SJSA1 (cell line): ENCODE results near the gene NFIA. TPM values are rescaled to one million over a fixed set of nuclear protein-coding genes. Genes with fewer than 3 reads are reported as not detected.

Source experiments
- DNase-seq, 2 experiments: peaks; one replicate each; pipeline ENCODE4 v3.0.0-alpha.2; 2015 to 2020; ENCODE audit warnings: low spot score in 2 of 2, low read depth in 1 of 2
- H3K27ac ChIP-seq: fragments of 250-450 bp; sonication (Bioruptor Pico); 2 replicates; pipeline ENCODE4 v1.5.1; 2020; ENCODE audit warnings: mild to moderate bottlenecking, moderate library complexity
- H3K27me3 ChIP-seq: fragments of 250-450 bp; sonication (Bioruptor Pico); replicated peaks from 2 replicates; pipeline ENCODE4 v1.5.1; 2020; ENCODE audit warnings: mild to moderate bottlenecking, moderate library complexity
- H3K36me3 ChIP-seq: fragments of 250-450 bp; sonication (Bioruptor Pico); 2 replicates; pipeline ENCODE4 v1.5.1; 2020; ENCODE audit warnings: mild to moderate bottlenecking
- H3K4me1 ChIP-seq: fragments of 250-450 bp; sonication (Bioruptor Pico); replicated peaks from 2 replicates; pipeline ENCODE4 v1.6.1; 2021; ENCODE audit warnings: mild to moderate bottlenecking
- H3K4me3 ChIP-seq: fragments of 250-450 bp; sonication (Bioruptor Pico); 2 replicates; pipeline ENCODE4 v1.5.1; 2020; ENCODE audit warnings: mild to moderate bottlenecking
- H3K9me3 ChIP-seq: fragments of 250-450 bp; sonication (Bioruptor Pico); replicated peaks from 2 replicates; pipeline ENCODE4 v1.5.1; 2020; ENCODE audit warnings: mild to moderate bottlenecking
- total RNA-seq: library from RNA; depleted of rRNA; stranded (reverse); fragments of >200 nt; shearing (Covaris generic); gene quantifications from 2 replicates; pipeline ENCODE4 v1.2.3, GENCODE V29; 2014

The NFIA gene
- total RNA-seq, 1 experiment from 2014 or later = 0.74 TPM

GRCh38 chr1:61442544-61442943 lies 360.2 kb downstream of the NFIA start:
- Histone ChIP-seq H3K36me3 (no peaks in the 10 kb centered on the region), H3K9me3 (no peaks in the 10 kb centered on the region), H3K27me3 (no peaks in the 10 kb centered on the region), H3K4me3 (no peak overlapping the region), H3K4me1 (no peaks in the 10 kb centered on the region), H3K27ac (no peak overlapping the region)
- no peak for DNase-seq

GRCh38 chr1:61444288-61444687 lies 361.9 kb downstream of the NFIA start:
- H3K36me3 ChIP-seq = no peaks in the 10 kb centered on the region
- DNase-seq = no peak

GRCh38 chr1:61445269-61445825 lies 363.0 kb downstream of the NFIA start:
- Histone ChIP-seq H3K27me3 (no peaks in the 10 kb centered on the region), H3K4me1 (no peaks in the 10 kb centered on the region), H3K9me3 (no peaks in the 10 kb centered on the region), H3K4me3 (no peak overlapping the region), H3K36me3 (no peaks in the 10 kb centered on the region), H3K27ac (no peak overlapping the region)
- DNase-seq = no peak

More at GRCh38 chr1:61444288-61444687, 361.9 kb downstream of the NFIA start:
- Histone ChIP-seq H3K9me3 (no peaks in the 10 kb centered on the region), H3K27ac (no peak overlapping the region), H3K27me3 (no peaks in the 10 kb centered on the region), H3K4me1 (no peaks in the 10 kb centered on the region), H3K4me3 (no peak overlapping the region)

- Histone ChIP-seq H3K4me1 (no peaks in the 10 kb centered on the region), H3K36me3 (no peaks in the 10 kb centered on the region), H3K9me3 (no peaks in the 10 kb centered on the region), H3K4me3 (no peak overlapping the region), H3K27me3 (no peaks in the 10 kb centered on the region), H3K27ac (no peak overlapping the region)
- no peak for DNase-seq
Measured at GRCh38 chr1:61446531-61446991, 364.2 kb downstream of the NFIA start.

- Histone ChIP-seq H3K27ac (no peak overlapping the region), H3K4me1 (no peaks in the 10 kb centered on the region), H3K27me3 (no peaks in the 10 kb centered on the region), H3K9me3 (no peaks in the 10 kb centered on the region), H3K4me3 (no peak overlapping the region), H3K36me3 (no peaks in the 10 kb centered on the region)
- no peak for DNase-seq
Measured at GRCh38 chr1:61447106-61447967, 365.0 kb downstream of the NFIA start.

- Histone ChIP-seq H3K4me1 (no peaks in the 10 kb centered on the region), H3K36me3 (no peaks in the 10 kb centered on the region), H3K4me3 (no peak overlapping the region), H3K27me3 (no peaks in the 10 kb centered on the region), H3K27ac (no peak overlapping the region), H3K9me3 (no peaks in the 10 kb centered on the region)
- no peak for DNase-seq
Measured at GRCh38 chr1:61447968-61448430, 365.6 kb downstream of the NFIA start.

GRCh38 chr1:61448914-61449313 lies 366.6 kb downstream of the NFIA start:
- H3K9me3 ChIP-seq = no peaks in the 10 kb centered on the region
- H3K36me3 ChIP-seq = no peaks in the 10 kb centered on the region
- no peak overlapping the region for H3K27ac ChIP-seq
- H3K4me3 ChIP-seq = no peak overlapping the region
- no peaks in the 10 kb centered on the region for H3K27me3 ChIP-seq
- no peak for DNase-seq
- no peaks in the 10 kb centered on the region for H3K4me1 ChIP-seq

GRCh38 chr1:61449410-61449809 lies 367.0 kb downstream of the NFIA start:
- no peak for DNase-seq
- Histone ChIP-seq H3K9me3 (no peaks in the 10 kb centered on the region), H3K27ac (no peak overlapping the region), H3K4me3 (no peak overlapping the region), H3K27me3 (no peaks in the 10 kb centered on the region), H3K4me1 (no peaks in the 10 kb centered on the region), H3K36me3 (no peaks in the 10 kb centered on the region)

- Histone ChIP-seq H3K9me3 (no peaks in the 10 kb centered on the region), H3K36me3 (no peaks in the 10 kb centered on the region), H3K27me3 (no peaks in the 10 kb centered on the region), H3K27ac (no peak overlapping the region), H3K4me3 (no peak overlapping the region), H3K4me1 (no peaks in the 10 kb centered on the region)
- no peak for DNase-seq
Measured at GRCh38 chr1:61450454-61450853, 368.1 kb downstream of the NFIA start.

- Histone ChIP-seq H3K4me3 (no peak overlapping the region), H3K27me3 (no peaks in the 10 kb centered on the region), H3K36me3 (no peaks in the 10 kb centered on the region), H3K4me1 (no peaks in the 10 kb centered on the region), H3K27ac (no peak overlapping the region), H3K9me3 (no peaks in the 10 kb centered on the region)
- no peak for DNase-seq
Measured at GRCh38 chr1:61450872-61451571, 368.7 kb downstream of the NFIA start.

GRCh38 chr1:61451572-61451968 lies 369.2 kb downstream of the NFIA start:
- H3K4me3 ChIP-seq = no peak overlapping the region
- H3K36me3 ChIP-seq = no peaks in the 10 kb centered on the region
- DNase-seq = no peak
- no peaks in the 10 kb centered on the region for H3K27me3 ChIP-seq
- H3K4me1 ChIP-seq = no peaks in the 10 kb centered on the region
- H3K27ac ChIP-seq = no peak overlapping the region
- H3K9me3 ChIP-seq = no peaks in the 10 kb centered on the region

- no peak for DNase-seq
- Histone ChIP-seq H3K4me3 (no peak overlapping the region), H3K36me3 (no peaks in the 10 kb centered on the region), H3K27me3 (no peaks in the 10 kb centered on the region), H3K27ac (no peak overlapping the region), H3K4me1 (no peaks in the 10 kb centered on the region), H3K9me3 (no peaks in the 10 kb centered on the region)
Measured at GRCh38 chr1:61452176-61453035, 370.0 kb downstream of the NFIA start.
